HepG2 (cell line): ENCODE data around the gene CTU2. TPM values are rescaled to one million over a fixed set of nuclear protein-coding genes. Genes with fewer than 3 reads are reported as not detected.

Experiments used
- ATAC-seq: fragments of 200-7000 bp; cut with Tn5 transposase; 3 replicates; pipeline ENCODE4 v1.9.1; 2020; ENCODE audit warnings: mild to moderate bottlenecking, moderate library complexity
- BruUV-seq: library from RNA; stranded (reverse); fragments of 400-500 nt; replicated peaks from 2 replicates; lab custom pipeline; 2021; lab: Mats Ljungman, UMichigan
- CTCF ChIA-PET: fragments of 300-600 bp; formaldehyde crosslinking; extraction: SDS; loops from one replicate; lab custom pipeline; 2021; ENCODE audit warnings: low total read pairs, inconsistent platforms, low intra/inter-chr PET ratio; lab: Yijun Ruan, JAX
- POLR2A ChIA-PET: fragments of 350-600 bp; sonication (Branson Sonifier 250); formaldehyde crosslinking; loops from one replicate; lab custom pipeline; 2020; ENCODE audit warnings: antibody characterized with exemption, inconsistent platforms; lab: Yijun Ruan, JAX
- DNase-seq: peaks from one replicate; pipeline ENCODE4 v3.0.0-alpha.2; 2015; ENCODE audit warnings: low spot score
- FAIRE-seq: peaks from 3 replicates; lab custom pipeline; 2011; peaks lifted over from hg19 to GRCh38; lab: Jason Lieb, UNC
- H2AFZ ChIP-seq: one replicate; pipeline ENCODE4 v1.6.1; 2011; ENCODE audit warnings: low read length, inconsistent platforms
- H3K27ac ChIP-seq: fragments of 300-600 bp; 3 replicates; pipeline ENCODE4 v1.8.0; 2011; ENCODE audit warnings: mixed run types, mild to moderate bottlenecking, mixed read lengths, low read length, inconsistent platforms; ENCODE audit not compliant: insufficient read depth; ENCODE audit errors: extremely low read length
- H3K27me3 ChIP-seq, 2 experiments: fragments of 200-600 bp in 1 of 2; 2 replicates in 1 of 2; 3 replicates in 1 of 2; pipeline versions ENCODE4 v1.6.0 to v1.8.0; 2011; ENCODE audit warnings: low read length in 2 of 2, mild to moderate bottlenecking in 2 of 2, moderate library complexity in 2 of 2, inconsistent platforms in 1 of 2; ENCODE audit not compliant: insufficient read depth in 2 of 2, control insufficient read depth in 1 of 2
- H3K36me3 ChIP-seq, 2 experiments: fragments of 200-600 bp in 1 of 2; replicated peaks in 1 of 2; 2 replicates in 1 of 2; 3 replicates in 1 of 2; pipeline versions ENCODE4 v1.5.1 to v1.8.0; 2011; ENCODE audit warnings: low read length in 2 of 2, inconsistent platforms in 1 of 2; ENCODE audit not compliant: insufficient read depth in 2 of 2, control insufficient read depth in 1 of 2
- H3K4me1 ChIP-seq: 2 replicates; pipeline ENCODE4 v1.5.1; 2012; ENCODE audit warnings: low read length, inconsistent platforms; ENCODE audit not compliant: insufficient read depth
- H3K4me2 ChIP-seq: 2 replicates; pipeline ENCODE4 v1.6.0; 2011; ENCODE audit warnings: low read depth, low read length, inconsistent platforms
- H3K4me3 ChIP-seq, 3 experiments: fragments of 200-600 bp in 1 of 3; sonication (generic), shearing (Covaris generic) in 1 of 3; replicated peaks in 1 of 3; 2 replicates each; pipeline ENCODE4 v1.5.1; 2011 to 2016; ENCODE audit warnings: low read length in 3 of 3, inconsistent platforms in 2 of 3, low read depth in 2 of 3, mild to moderate bottlenecking in 2 of 3, control low read depth in 1 of 3, mixed read lengths in 1 of 3; ENCODE audit not compliant: insufficient read depth in 1 of 3
- H3K79me2 ChIP-seq: one replicate; pipeline ENCODE4 v1.6.1; 2011; ENCODE audit warnings: low read length, inconsistent platforms; ENCODE audit not compliant: insufficient read depth
- H3K9ac ChIP-seq: 2 replicates; pipeline ENCODE4 v1.6.0; 2011; ENCODE audit warnings: mild to moderate bottlenecking, low read depth, low read length, inconsistent platforms; ENCODE audit not compliant: insufficient read depth
- H3K9me3 ChIP-seq: 2 replicates; pipeline ENCODE4 v1.5.1; 2012; ENCODE audit warnings: mild to moderate bottlenecking, low read length
- H4K20me1 ChIP-seq: 2 replicates; pipeline ENCODE4 v1.6.0; 2011; ENCODE audit warnings: inconsistent platforms, mild to moderate bottlenecking, low read length, moderate library complexity; ENCODE audit not compliant: insufficient read depth
- AGO1 ChIP-seq: fragments of 200-400 bp; formaldehyde crosslinking; IDR thresholded peaks from 2 replicates; pipeline ENCODE4 v1.6.1; 2017; ENCODE audit warnings: mild to moderate bottlenecking, low read depth, low read length, moderate library complexity; ENCODE audit not compliant: poor library complexity, severe bottlenecking
- CENPX ChIP-seq: sonication (generic); formaldehyde crosslinking; IDR thresholded peaks from 2 replicates; pipeline ENCODE4 v1.9.0; 2021; ENCODE audit warnings: mild to moderate bottlenecking, missing genetic modification reagents, moderate library complexity
- HCFC1 ChIP-seq: fragments of 150-350 bp; IDR thresholded peaks from 2 replicates; pipeline ENCODE4 v1.6.1; 2014; ENCODE audit warnings: low read depth, low read length
- HIVEP1 ChIP-seq: sonication (generic); formaldehyde crosslinking; IDR thresholded peaks from 2 replicates; pipeline ENCODE4 v1.4.0; 2020; ENCODE audit warnings: mild to moderate bottlenecking, missing genetic modification reagents
- HMG20B ChIP-seq: conservative IDR thresholded peaks from 2 replicates; pipeline ENCODE4 v1.6.1; 2016; ENCODE audit warnings: missing genetic modification reagents, missing compliant biosample characterization
- MBD4 ChIP-seq: IDR thresholded peaks from 2 replicates; pipeline ENCODE4 v1.6.1; 2012; ENCODE audit warnings: low read length, inconsistent platforms, borderline replicate concordance
- MTA1 ChIP-seq: sonication (generic); formaldehyde crosslinking; IDR thresholded peaks from 2 replicates; pipeline ENCODE4 v1.4.0; 2020; ENCODE audit warnings: missing genetic modification reagents, mild to moderate bottlenecking, borderline replicate concordance
- MTF1 ChIP-seq: sonication (generic); formaldehyde crosslinking; IDR thresholded peaks from 2 replicates; pipeline ENCODE4 v1.5.0; 2020; ENCODE audit warnings: missing genetic modification reagents
- RARA ChIP-seq: IDR thresholded peaks from 2 replicates; pipeline ENCODE4 v1.6.1; 2016; ENCODE audit warnings: missing genetic modification reagents, missing compliant biosample characterization
- RARG ChIP-seq: sonication (generic); formaldehyde crosslinking; IDR thresholded peaks from 2 replicates; pipeline ENCODE4 v1.4.0; 2020; ENCODE audit warnings: low read depth, mild to moderate bottlenecking, missing genetic modification reagents
- STAG1 ChIP-seq: sonication (generic); formaldehyde crosslinking; IDR thresholded peaks from 2 replicates; pipeline ENCODE4 v1.4.0; 2020; ENCODE audit warnings: missing genetic modification reagents
- ZEB1 ChIP-seq: IDR thresholded peaks from 2 replicates; pipeline ENCODE4 v1.6.1; 2012; ENCODE audit warnings: mild to moderate bottlenecking, low read depth, inconsistent platforms; ENCODE audit not compliant: insufficient replicate concordance
- ZMYM3 ChIP-seq: sonication (generic); formaldehyde crosslinking; IDR thresholded peaks from 2 replicates; pipeline ENCODE4 v1.5.1; 2020; ENCODE audit warnings: mild to moderate bottlenecking, missing genetic modification reagents
- ZNF260 ChIP-seq: sonication (generic); formaldehyde crosslinking; IDR thresholded peaks from 2 replicates; pipeline ENCODE4 v1.4.0; 2020; ENCODE audit warnings: missing genetic modification reagents, low read depth, mild to moderate bottlenecking, borderline replicate concordance
- ZNF34 ChIP-seq: sonication (generic); formaldehyde crosslinking; IDR thresholded peaks from 2 replicates; pipeline ENCODE4 v1.4.0; 2020; ENCODE audit warnings: mild to moderate bottlenecking, missing genetic modification reagents, borderline replicate concordance
- ZNF737 ChIP-seq: sonication (generic); formaldehyde crosslinking; IDR thresholded peaks from 2 replicates; pipeline ENCODE4 v1.5.0; 2020; ENCODE audit warnings: missing genetic modification reagents, mild to moderate bottlenecking, borderline replicate concordance
- WGBS: methylation state at CpG from one replicate; pipeline ENCODE4 v1.1.6; 2017; ENCODE audit warnings: low lambda C conversion rate; 5-methylcytosine and 5-hydroxymethylcytosine counted together
- in situ Hi-C: cut with HindIII; loops from 2 replicates; pipeline ENCODE4 v1.10.0; 2017; ENCODE audit warnings: low pct_unique_long_range_greater_than_20kb; ENCODE audit not compliant: extremely low pct_ligation_motif_present
- intact Hi-C: fragments of 100-400 bp; cut with micrococcal nuclease; formaldehyde crosslinking; loops from one replicate; pipeline ENCODE4 v1.10.0; 2022; ENCODE audit not compliant: unreplicated experiment
- polyA plus RNA-seq, 8 experiments: library from polyadenylated mRNA; depleted of rRNA in 3 of 8; stranded (reverse) in 7 of 8; unstranded in 1 of 8; fragments of >200 nt; fragmentation: Illumina TruSeq in 4 of 8; extraction: Trizol in 4 of 8; gene quantifications; 2 replicates each; pipeline versions ENCODE4 v1.2.1 to v1.2.3, GENCODE V29; 2011 to 2016; ENCODE audit warnings: low read depth in 4 of 8, missing spikeins in 1 of 8, mixed read lengths in 1 of 8; ENCODE audit not compliant: insufficient read depth in 1 of 8
- total RNA-seq, 5 experiments: library from RNA; depleted of rRNA; stranded (reverse); fragments of >200 nt; fragmentation: Illumina TruSeq; extraction: Trizol; gene quantifications; 2 replicates each; pipeline ENCODE4 v1.2.3, GENCODE V29; 2016; ENCODE audit warnings: low read depth in 1 of 5
- TF ChIP-seq, protein P1 (sequence below): sonication (generic); formaldehyde crosslinking; IDR thresholded peaks from 2 replicates; pipeline ENCODE4 v1.5.1; 2020; ENCODE audit warnings: mild to moderate bottlenecking, missing genetic modification reagents, moderate library complexity
- TF ChIP-seq, protein P2 (sequence below): sonication (generic); formaldehyde crosslinking; IDR thresholded peaks from 2 replicates; pipeline ENCODE4 v1.5.0; 2020; ENCODE audit warnings: missing genetic modification reagents
- TF ChIP-seq, protein P3 (sequence below): sonication (generic); formaldehyde crosslinking; IDR thresholded peaks from 2 replicates; pipeline ENCODE4 v1.5.1; 2020; ENCODE audit warnings: mild to moderate bottlenecking, missing genetic modification reagents, moderate library complexity

Gene CTU2
- total and polyA plus RNA-seq, 2 of the 13 experiments (the other 11 are each of a cell fraction or from before 2014, with no cell fraction given), result 13.3 to 21.9 TPM

DNA sequence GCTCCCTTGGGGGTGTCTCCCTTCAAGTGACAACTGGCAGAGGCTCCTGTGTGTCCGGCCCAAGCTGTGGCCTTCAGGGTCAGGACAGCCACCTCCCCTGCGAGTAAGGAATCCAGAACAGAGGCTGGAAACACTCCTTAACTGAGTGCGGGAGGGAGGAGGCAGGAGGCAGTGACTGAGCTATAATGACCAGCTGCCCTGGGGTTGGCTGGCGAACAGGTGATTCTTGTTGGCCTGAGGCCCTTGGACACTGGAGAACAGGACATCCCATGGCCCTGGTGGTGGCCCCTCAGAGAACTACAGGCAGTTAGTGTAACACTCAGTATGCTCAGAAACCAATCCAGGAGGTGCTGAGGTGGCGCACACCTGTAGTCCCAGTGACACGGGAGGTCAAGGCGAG, 10.6 kb upstream of the CTU2 start:
- ATAC-seq (no peak), FAIRE-seq (no peak), DNase-seq (no peak)
- H3K9ac ChIP-seq, result no peak overlapping the region
- no peak overlapping the region for H3K27ac ChIP-seq
- in situ Hi-C loops, result no loop called here
- ChIA-PET CTCF (no interaction called here), POLR2A (no interaction called here)
- intact Hi-C loops, result no loop called here
- 95% methylated on average over 7 of the region's 7 CpGs for WGBS
- no peak overlapping the region for H3K4me3 ChIP-seq
- peaks cover 11 to 12% of the 10 kb centered on the region in 2 experiments; a peak in 4 of 5 replicates for H3K36me3 ChIP-seq
- peaks cover 21% of the 10 kb centered on the region for H3K4me1 ChIP-seq
- H3K4me2 ChIP-seq, result no peak overlapping the region
- TF ChIP-seq MBD4 (no peak), STAG1 (CRISPR knock-in tag) (no peak), ZNF737 (CRISPR knock-in tag) (no peak), ZEB1 (no peak), MTA1 (no peak), MTF1 (CRISPR knock-in tag) (no peak), HCFC1 (no peak), RARA (CRISPR knock-in tag) (no peak), CENPX (CRISPR knock-in tag) (no peak), AGO1 (no peak), HIVEP1 (no peak), ZMYM3 (no peak), ZNF260 (no peak), HMG20B (CRISPR knock-in tag) (no peak), ZNF34 (CRISPR knock-in tag) (no peak), RARG (CRISPR knock-in tag) (no peak)
- TF ChIP-seq, protein P1, sequence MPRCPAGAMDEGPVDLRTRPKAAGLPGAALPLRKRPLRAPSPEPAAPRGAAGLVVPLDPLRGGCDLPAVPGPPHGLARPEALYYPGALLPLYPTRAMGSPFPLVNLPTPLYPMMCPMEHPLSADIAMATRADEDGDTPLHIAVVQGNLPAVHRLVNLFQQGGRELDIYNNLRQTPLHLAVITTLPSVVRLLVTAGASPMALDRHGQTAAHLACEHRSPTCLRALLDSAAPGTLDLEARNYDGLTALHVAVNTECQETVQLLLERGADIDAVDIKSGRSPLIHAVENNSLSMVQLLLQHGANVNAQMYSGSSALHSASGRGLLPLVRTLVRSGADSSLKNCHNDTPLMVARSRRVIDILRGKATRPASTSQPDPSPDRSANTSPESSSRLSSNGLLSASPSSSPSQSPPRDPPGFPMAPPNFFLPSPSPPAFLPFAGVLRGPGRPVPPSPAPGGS (CRISPR knock-in tag), result no peak
- TF ChIP-seq, protein P2, sequence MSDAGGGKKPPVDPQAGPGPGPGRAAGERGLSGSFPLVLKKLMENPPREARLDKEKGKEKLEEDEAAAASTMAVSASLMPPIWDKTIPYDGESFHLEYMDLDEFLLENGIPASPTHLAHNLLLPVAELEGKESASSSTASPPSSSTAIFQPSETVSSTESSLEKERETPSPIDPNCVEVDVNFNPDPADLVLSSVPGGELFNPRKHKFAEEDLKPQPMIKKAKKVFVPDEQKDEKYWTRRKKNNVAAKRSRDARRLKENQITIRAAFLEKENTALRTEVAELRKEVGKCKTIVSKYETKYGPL (CRISPR knock-in tag), result no peak
- TF ChIP-seq, protein P3, sequence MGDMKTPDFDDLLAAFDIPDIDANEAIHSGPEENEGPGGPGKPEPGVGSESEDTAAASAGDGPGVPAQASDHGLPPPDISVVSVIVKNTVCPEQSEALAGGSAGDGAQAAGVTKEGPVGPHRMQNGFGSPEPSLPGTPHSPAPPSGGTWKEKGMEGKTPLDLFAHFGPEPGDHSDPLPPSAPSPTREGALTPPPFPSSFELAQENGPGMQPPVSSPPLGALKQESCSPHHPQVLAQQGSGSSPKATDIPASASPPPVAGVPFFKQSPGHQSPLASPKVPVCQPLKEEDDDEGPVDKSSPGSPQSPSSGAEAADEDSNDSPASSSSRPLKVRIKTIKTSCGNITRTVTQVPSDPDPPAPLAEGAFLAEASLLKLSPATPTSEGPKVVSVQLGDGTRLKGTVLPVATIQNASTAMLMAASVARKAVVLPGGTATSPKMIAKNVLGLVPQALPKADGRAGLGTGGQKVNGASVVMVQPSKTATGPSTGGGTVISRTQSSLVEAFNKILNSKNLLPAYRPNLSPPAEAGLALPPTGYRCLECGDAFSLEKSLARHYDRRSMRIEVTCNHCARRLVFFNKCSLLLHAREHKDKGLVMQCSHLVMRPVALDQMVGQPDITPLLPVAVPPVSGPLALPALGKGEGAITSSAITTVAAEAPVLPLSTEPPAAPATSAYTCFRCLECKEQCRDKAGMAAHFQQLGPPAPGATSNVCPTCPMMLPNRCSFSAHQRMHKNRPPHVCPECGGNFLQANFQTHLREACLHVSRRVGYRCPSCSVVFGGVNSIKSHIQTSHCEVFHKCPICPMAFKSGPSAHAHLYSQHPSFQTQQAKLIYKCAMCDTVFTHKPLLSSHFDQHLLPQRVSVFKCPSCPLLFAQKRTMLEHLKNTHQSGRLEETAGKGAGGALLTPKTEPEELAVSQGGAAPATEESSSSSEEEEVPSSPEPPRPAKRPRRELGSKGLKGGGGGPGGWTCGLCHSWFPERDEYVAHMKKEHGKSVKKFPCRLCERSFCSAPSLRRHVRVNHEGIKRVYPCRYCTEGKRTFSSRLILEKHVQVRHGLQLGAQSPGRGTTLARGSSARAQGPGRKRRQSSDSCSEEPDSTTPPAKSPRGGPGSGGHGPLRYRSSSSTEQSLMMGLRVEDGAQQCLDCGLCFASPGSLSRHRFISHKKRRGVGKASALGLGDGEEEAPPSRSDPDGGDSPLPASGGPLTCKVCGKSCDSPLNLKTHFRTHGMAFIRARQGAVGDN (CRISPR knock-in tag), result no peak
- peaks cover 27 to 38% of the 10 kb centered on the region in 2 experiments for H3K27me3 ChIP-seq
- no TSS peak for BruUV-seq
- H3K79me2 ChIP-seq, result no peaks in the 10 kb centered on the region
- H4K20me1 ChIP-seq, result no peaks in the 10 kb centered on the region
- H2AFZ ChIP-seq, result no peak overlapping the region
- H3K9me3 ChIP-seq, result no peaks in the 10 kb centered on the region
